GM12874 (cell line): ENCODE measurements around the gene IFT88.

Experiments
- TF ChIP-seq, protein P1 (sequence below): IDR thresholded peaks from 2 replicates; pipeline ENCODE4 v1.5.1; 2011; ENCODE audit warnings: low read depth, mild to moderate bottlenecking, control low read depth, low read length, moderate library complexity; ENCODE audit not compliant: insufficient read depth

IFT88 gene

DNA sequence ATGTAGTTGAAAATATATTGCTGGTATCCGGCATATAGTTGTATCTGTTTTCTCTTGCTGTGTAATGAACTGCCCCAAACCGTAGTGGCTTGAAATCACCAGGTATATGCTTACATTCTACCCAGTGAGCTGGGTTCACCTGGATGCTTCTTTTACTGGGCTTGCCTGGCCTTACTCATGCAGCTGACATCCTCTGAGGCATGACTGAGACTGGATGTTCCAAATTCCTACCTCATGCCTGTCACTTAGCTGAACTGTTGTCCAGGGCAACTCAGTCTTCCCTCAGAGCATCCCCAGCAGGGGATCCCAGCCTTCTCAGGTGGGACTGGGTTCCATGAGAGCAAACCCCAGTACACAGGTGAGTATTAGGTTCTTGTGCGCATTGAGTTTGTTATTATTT, 66.8 kb downstream of the IFT88 start:
- TF ChIP-seq, protein P1, sequence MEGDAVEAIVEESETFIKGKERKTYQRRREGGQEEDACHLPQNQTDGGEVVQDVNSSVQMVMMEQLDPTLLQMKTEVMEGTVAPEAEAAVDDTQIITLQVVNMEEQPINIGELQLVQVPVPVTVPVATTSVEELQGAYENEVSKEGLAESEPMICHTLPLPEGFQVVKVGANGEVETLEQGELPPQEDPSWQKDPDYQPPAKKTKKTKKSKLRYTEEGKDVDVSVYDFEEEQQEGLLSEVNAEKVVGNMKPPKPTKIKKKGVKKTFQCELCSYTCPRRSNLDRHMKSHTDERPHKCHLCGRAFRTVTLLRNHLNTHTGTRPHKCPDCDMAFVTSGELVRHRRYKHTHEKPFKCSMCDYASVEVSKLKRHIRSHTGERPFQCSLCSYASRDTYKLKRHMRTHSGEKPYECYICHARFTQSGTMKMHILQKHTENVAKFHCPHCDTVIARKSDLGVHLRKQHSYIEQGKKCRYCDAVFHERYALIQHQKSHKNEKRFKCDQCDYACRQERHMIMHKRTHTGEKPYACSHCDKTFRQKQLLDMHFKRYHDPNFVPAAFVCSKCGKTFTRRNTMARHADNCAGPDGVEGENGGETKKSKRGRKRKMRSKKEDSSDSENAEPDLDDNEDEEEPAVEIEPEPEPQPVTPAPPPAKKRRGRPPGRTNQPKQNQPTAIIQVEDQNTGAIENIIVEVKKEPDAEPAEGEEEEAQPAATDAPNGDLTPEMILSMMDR = no peak

DNA sequence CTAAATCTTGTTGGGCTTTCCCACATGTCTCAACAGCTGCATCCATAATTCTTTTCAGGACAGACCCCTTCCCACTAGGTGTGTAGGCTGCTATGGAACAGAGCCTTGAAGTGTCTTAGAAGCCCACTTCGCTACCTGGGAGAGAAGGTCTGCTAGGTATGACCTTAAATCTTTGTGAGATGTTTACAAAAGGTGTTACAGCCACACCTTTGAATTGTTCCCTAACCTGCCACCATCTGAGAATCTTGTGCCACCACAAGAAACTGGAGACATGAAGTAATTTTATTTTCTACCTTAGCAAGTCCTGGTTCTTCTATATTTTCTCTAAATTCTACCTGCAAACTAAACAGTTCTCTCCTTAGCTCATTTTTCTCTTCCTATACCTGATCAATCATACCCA, 69.1 kb downstream of the IFT88 start:
- TF ChIP-seq, protein P1 = no peak

DNA sequence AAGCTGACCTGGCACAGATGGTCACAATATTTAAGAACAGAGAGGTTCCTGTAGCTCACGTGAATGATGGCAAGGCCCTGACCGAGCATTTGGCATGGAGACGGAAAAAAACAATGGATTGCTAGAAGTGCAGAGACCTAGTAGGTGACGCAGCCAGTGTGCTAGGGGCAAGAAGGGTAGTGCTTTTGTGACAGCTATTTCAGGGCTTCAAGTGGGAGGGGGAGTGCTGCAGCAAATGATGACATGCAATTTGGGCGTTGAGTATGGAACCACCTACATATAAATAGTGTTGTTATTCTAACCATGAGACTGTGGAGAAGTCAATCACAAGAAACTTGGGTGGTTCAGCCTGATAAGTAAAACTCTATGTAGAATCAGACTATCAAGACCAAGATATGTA, 70.9 kb downstream of the IFT88 start:
- TF ChIP-seq, protein P1 = no peak

DNA sequence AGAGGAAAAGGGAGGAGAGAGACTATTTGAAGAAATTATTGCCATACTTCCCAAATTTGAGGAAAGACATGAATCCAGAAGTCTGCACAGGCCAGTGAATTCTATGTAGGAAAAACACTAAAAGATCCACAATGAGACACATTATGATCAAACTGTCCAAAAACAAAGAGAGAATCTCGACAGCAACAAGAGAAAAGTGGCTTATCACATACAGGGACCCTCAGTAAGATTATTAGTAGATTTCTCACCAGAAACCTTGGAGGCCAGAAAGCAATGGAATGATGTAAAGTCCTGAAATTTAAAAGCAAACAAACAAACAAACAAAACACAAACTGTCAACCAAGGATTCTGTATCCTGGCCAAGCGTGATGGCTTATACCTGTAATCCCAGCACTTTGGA, 80.8 kb downstream of the IFT88 start:
- TF ChIP-seq, protein P1 = no peak

DNA sequence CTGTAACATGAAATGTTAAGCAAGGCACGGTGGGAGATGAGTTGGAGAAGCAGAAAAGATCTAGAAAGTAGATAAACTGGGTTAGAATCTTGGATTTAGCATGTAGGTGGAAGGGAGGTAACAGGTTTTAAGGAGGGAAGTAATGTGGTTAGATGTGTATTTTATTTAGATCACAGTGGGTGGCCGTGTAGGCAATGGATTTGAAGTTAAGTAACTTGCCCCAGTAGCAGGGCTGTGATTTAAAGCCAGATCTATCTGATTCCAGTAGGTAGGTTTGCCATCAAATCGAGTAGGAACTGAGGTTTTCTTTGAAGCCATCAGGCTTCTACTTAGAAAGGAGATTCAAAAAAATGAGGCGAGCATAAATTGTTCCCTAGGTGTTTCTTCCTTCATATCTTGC, 86.0 kb downstream of the IFT88 start:
- TF ChIP-seq, protein P1 = no peak

DNA sequence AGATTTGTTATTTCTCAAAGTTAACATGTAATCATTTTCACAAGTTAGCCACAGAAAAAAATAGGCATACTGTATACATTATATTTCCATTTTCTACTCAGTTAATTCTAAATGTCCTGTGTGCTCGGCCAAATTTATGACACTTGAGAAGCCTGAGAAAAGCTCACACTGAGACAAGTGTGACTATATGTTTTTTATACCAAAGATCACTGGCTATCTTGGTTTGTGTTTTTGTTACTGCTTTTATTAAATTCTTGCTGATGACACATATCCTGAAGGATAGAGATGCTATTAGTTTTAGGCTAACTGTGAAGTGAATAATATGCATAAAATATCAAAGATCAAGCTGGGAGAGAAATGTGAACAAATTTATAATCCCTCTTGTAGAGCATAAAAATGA, 87.2 kb downstream of the IFT88 start:
- TF ChIP-seq, protein P1 = no peak

DNA sequence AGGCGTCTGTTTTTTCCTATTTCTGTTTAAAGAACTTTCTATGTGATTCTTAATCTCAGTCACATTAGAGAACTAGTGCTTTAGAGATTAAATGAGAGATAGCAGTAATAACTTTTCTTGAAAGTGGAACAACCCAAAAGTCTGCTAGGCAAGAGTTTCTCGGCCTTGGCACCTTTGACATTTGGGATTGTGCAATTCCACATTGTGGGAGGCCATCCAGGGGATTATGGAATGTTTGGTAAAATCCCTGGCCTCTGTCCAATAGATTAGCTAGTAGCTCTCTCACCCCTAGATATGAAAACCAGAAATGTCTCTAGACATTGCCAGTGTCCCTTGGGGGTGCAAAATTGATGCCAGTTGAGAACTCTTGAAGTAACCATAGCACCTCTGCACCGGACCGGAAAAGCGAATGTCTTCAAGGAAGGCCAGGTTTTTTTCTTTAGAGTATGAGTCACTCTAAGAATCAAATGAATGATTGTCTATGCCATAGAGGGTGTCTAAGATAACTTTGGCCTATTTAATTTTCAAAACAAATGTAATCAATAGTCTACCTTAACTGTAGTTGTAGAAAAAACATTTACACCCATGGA, 91.6 kb downstream of the IFT88 start:
- TF ChIP-seq, protein P1 = no peak
